ENCODE data around the gene CROCC2.

CROCC2 gene

DNA sequence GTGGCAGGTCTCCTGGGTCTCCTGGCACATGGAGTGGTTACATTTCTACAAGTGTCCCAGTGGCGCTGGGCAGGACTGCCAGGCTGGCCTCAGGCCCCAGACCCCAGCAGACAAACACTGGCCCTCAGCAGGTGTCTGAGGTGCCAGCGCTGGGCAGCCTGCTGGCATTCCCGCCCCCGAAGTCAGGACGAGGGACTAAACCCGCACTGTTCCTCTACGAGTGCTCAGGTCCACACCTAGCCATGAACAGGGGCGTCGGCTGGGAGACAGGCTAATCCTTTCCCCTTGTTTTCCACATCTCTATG, 105.1 kb downstream of the CROCC2 start:
- H2AFZ ChIP-seq = no peak overlapping the region
- no peak overlapping the region for H3K27ac ChIP-seq
- H3K9me3 ChIP-seq (ENCODE audit: control insufficient read depth, low read length) = no peaks in the 10 kb centered on the region
- H3K36me3 ChIP-seq (ENCODE audit: control insufficient read depth, insufficient read depth, low read length) = no peaks in the 10 kb centered on the region
- H3K4me3 ChIP-seq (ENCODE audit: low read depth, low read length) = no peak overlapping the region
- H3K79me2 ChIP-seq = peaks cover 5% of the 10 kb centered on the region
- TF ChIP-seq, protein P1, sequence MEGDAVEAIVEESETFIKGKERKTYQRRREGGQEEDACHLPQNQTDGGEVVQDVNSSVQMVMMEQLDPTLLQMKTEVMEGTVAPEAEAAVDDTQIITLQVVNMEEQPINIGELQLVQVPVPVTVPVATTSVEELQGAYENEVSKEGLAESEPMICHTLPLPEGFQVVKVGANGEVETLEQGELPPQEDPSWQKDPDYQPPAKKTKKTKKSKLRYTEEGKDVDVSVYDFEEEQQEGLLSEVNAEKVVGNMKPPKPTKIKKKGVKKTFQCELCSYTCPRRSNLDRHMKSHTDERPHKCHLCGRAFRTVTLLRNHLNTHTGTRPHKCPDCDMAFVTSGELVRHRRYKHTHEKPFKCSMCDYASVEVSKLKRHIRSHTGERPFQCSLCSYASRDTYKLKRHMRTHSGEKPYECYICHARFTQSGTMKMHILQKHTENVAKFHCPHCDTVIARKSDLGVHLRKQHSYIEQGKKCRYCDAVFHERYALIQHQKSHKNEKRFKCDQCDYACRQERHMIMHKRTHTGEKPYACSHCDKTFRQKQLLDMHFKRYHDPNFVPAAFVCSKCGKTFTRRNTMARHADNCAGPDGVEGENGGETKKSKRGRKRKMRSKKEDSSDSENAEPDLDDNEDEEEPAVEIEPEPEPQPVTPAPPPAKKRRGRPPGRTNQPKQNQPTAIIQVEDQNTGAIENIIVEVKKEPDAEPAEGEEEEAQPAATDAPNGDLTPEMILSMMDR (IDR thresholded peaks at IDR 0.05) = no peak
- H3K4me2 ChIP-seq (ENCODE audit: low read length) = no peak overlapping the region
- H3K27me3 ChIP-seq (ENCODE audit: control insufficient read depth, insufficient read depth, low read length) = no peaks in the 10 kb centered on the region
- no peaks in the 10 kb centered on the region for H3K4me1 ChIP-seq
- H3K9ac ChIP-seq = no peak overlapping the region

DNA sequence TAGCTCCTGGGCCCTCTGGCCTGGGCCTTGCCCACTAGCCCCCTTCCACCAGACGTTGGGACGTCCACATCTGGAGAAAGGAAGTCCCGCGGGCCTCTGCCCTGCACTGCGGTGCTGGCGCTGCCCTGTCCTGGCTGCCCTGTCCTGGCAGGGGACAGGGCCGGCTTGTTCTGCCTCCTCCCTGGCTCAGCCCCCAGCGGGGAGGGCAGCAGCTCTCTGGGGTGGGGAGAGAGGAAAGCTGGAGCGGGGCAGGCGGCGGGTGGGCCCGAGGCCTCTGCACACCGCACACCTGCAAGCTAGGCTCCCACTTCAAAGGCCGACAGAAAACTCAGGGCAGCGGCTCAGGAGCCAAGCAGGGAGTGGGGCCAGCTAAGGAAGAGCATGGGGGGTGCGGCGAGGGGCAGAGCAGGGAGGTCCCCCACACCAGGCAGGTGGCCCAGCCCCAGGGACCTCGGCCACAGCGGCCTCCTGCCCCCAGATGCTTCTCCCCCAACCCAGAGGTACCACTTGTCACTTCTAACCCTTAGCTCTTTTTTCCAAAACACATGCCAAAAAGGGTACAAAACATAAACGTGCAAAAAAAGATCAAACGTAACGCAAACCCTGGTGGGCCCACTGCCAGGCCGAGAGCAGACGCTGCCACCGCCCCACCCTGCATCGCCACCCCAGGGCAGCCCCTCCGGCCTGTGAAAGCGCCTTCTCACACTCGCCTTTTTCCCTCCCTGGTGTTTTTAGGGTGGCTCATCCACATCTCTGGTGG, 105.8 kb downstream of the CROCC2 start:
- Histone ChIP-seq H3K27me3 (ENCODE audit: control insufficient read depth, insufficient read depth, low read length) (no peaks in the 10 kb centered on the region), H3K4me3 (ENCODE audit: low read depth, low read length) (no peak overlapping the region), H3K9me3 (ENCODE audit: control insufficient read depth, low read length) (no peaks in the 10 kb centered on the region), H3K27ac (no peak overlapping the region), H3K9ac (no peak overlapping the region), H3K36me3 (ENCODE audit: control insufficient read depth, insufficient read depth, low read length) (no peaks in the 10 kb centered on the region), H2AFZ (no peak overlapping the region), H3K79me2 (peaks cover 5% of the 10 kb centered on the region), H3K4me2 (ENCODE audit: low read length) (no peak overlapping the region), H3K4me1 (no peaks in the 10 kb centered on the region)
- TF ChIP-seq, protein P1 (IDR thresholded peaks at IDR 0.05) = no peak

DNA sequence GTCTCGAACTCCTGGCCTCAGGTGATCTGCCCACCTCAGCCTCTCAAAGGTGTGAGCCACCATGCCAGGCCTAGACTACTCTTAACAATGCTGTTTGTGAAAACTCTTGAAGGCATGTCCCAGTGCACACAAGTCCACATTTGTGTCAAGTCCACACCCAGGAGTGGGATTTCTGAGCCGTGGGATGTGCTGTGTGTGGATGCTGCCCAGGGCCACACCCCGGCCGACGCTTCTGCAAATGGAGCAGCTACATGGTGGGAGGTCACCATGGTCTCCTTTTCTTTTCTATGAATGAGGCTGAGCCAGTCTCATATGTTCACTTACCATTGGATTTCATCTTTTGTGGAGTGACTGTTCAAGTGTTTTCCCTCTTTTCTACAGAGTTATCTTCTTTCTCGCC, 108.1 kb downstream of the CROCC2 start:
- no peak overlapping the region for H2AFZ ChIP-seq

DNA sequence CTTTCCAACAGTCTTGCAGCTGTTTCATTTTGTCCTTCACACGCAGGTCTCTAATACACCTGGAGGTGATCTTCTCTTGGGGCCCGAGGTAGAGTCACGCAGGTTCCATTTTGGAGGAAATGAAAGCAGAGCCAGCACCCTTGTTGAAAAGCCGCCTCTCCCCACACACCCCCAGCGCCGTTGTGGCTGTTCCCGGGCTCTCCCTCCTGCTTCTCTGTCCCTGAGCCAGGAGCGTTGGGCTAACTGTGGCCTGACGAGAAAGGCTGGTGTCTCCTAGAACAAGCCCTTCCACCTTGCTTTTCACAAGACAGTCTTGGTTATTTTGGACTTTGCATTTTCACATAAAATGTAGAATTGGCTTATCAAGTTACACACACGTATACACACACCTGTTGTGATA, 108.6 kb downstream of the CROCC2 start:
- H3K79me2 ChIP-seq = peaks cover 3% of the 10 kb centered on the region
- H3K4me2 ChIP-seq (ENCODE audit: low read length) = no peak overlapping the region
- H3K9ac ChIP-seq = no peak overlapping the region
- no peaks in the 10 kb centered on the region for H3K27me3 ChIP-seq (ENCODE audit: control insufficient read depth, insufficient read depth, low read length)
- TF ChIP-seq, protein P1 (IDR thresholded peaks at IDR 0.05) = no peak
- no peak overlapping the region for H2AFZ ChIP-seq
- H3K27ac ChIP-seq = no peak overlapping the region
- H3K4me3 ChIP-seq (ENCODE audit: low read depth, low read length) = no peak overlapping the region
- H3K36me3 ChIP-seq (ENCODE audit: control insufficient read depth, insufficient read depth, low read length) = no peaks in the 10 kb centered on the region
- H3K4me1 ChIP-seq = no peaks in the 10 kb centered on the region
- no peaks in the 10 kb centered on the region for H3K9me3 ChIP-seq (ENCODE audit: control insufficient read depth, low read length)

More for the DNA sequence above, 108.1 kb downstream of the CROCC2 start:
- no peak overlapping the region for H3K4me3 ChIP-seq (ENCODE audit: low read depth, low read length)
- no peaks in the 10 kb centered on the region for H3K9me3 ChIP-seq (ENCODE audit: control insufficient read depth, low read length)
- H3K27me3 ChIP-seq (ENCODE audit: control insufficient read depth, insufficient read depth, low read length) = no peaks in the 10 kb centered on the region
- no peak overlapping the region for H3K27ac ChIP-seq
- H3K4me1 ChIP-seq = no peaks in the 10 kb centered on the region
- TF ChIP-seq, protein P1 (IDR thresholded peaks at IDR 0.05) = no peak
- H3K79me2 ChIP-seq = peaks cover 3% of the 10 kb centered on the region
- H3K9ac ChIP-seq = no peak overlapping the region
- H3K4me2 ChIP-seq (ENCODE audit: low read length) = no peak overlapping the region
- no peaks in the 10 kb centered on the region for H3K36me3 ChIP-seq (ENCODE audit: control insufficient read depth, insufficient read depth, low read length)

DNA sequence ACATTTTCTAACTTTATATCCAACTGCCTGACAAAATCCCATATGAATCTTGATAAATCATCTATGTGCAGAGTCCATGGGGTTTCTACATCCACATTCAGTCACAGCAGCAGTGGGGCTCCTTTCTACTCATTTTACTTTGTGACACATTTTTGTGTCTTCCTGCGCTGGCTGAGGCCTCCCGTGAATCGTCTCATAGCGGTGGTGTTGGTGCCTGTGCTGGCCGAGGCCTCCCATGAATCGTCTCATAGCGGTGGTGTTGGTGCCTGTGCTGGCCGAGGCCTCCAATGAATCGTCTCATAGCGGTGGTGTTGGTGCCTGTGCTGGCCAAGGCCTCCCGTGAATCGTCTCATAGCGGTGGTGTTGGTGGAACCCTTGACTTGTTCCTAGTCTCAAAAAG, 109.3 kb downstream of the CROCC2 start:
- Histone ChIP-seq H3K9me3 (ENCODE audit: control insufficient read depth, low read length) (no peaks in the 10 kb centered on the region), H3K27me3 (ENCODE audit: control insufficient read depth, insufficient read depth, low read length) (no peaks in the 10 kb centered on the region), H3K27ac (no peak overlapping the region), H3K4me1 (no peaks in the 10 kb centered on the region), H3K4me2 (ENCODE audit: low read length) (no peak overlapping the region), H3K4me3 (ENCODE audit: low read depth, low read length) (no peak overlapping the region), H3K79me2 (peaks cover 3% of the 10 kb centered on the region), H2AFZ (no peak overlapping the region), H3K36me3 (ENCODE audit: control insufficient read depth, insufficient read depth, low read length) (no peaks in the 10 kb centered on the region), H3K9ac (no peak overlapping the region)
- TF ChIP-seq, protein P1 (IDR thresholded peaks at IDR 0.05) = no peak

Data from parathyroid adenoma (tissue), 2 donors.